ENCODE measurements around the gene SIGLEC8. TPM values are rescaled to one million over a fixed set of nuclear protein-coding genes. Genes with fewer than 3 reads are reported as not detected.

The SIGLEC8 gene
- total and polyA plus RNA-seq, 8 donors = 0.04 to 0.99 (median 0.47) TPM; not detected in 4

DNA sequence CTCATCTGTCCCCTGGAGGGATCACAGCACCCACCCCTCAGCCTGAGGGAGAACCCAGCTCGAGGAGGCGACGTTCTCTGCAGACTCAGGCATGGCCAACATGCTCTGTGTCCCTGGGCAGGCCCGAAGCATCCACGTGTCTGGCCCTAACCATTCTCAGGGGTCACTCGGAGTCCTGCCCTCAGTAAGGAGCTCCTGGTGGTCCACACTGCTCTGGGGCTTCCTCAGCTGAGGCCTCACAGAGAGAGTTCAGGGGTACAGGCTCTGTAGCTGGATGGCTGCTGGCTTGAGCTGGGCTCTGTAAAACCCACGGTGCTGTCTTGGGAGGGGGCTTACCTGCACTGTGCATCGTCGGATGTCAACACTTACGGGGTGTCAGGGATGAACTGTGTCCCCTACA, 4.4 kb upstream of the SIGLEC8 start:
- Histone ChIP-seq H3K4me3 (no peak overlapping the region), H3K4me1 (peaks cover 0 to 39% of the 10 kb centered on the region in 2 donors), H3K36me3 (no peaks in the 10 kb centered on the region), H3K9me3 (no peaks in the 10 kb centered on the region), H3K27ac (peak overlapping the region in 1 of 2 donors; percentile 57), H3K27me3 (peaks cover 0 to 52% of the 10 kb centered on the region in 2 donors)
- no peak for ATAC-seq
- no peak for DNase-seq
- intact Hi-C loops (cut with DNase I) = no loop called here
- TF ChIP-seq, protein P1, sequence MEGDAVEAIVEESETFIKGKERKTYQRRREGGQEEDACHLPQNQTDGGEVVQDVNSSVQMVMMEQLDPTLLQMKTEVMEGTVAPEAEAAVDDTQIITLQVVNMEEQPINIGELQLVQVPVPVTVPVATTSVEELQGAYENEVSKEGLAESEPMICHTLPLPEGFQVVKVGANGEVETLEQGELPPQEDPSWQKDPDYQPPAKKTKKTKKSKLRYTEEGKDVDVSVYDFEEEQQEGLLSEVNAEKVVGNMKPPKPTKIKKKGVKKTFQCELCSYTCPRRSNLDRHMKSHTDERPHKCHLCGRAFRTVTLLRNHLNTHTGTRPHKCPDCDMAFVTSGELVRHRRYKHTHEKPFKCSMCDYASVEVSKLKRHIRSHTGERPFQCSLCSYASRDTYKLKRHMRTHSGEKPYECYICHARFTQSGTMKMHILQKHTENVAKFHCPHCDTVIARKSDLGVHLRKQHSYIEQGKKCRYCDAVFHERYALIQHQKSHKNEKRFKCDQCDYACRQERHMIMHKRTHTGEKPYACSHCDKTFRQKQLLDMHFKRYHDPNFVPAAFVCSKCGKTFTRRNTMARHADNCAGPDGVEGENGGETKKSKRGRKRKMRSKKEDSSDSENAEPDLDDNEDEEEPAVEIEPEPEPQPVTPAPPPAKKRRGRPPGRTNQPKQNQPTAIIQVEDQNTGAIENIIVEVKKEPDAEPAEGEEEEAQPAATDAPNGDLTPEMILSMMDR (IDR thresholded peaks at IDR 0.05) = no peak

DNA sequence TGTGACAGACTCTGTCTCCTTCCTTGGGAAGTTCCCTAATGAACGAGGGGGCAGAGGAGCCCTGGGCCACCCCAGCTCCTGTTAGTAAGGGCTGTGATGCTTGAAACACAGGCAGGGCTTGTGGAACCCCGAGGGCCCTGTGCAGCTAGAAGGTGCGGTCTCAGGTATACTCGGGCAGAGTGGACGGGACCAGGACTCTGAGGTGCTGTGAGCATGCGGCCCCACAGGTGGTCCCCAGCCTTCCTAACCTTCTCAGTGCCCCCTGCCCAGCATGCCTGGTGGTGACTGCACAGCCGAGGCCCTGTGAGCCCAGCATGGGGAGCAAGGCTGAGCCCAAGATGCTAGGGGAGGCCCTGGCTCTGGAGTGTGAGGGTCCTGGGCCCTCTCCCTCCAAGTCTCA, 4.0 kb upstream of the SIGLEC8 start:
- intact Hi-C loops (cut with DNase I) = no loop called here
- Histone ChIP-seq H3K36me3 (no peaks in the 10 kb centered on the region), H3K4me1 (peaks cover 0 to 35% of the 10 kb centered on the region in 2 donors), H3K27ac (peak overlapping the region in 1 of 2 donors; percentile 57), H3K4me3 (no peak overlapping the region), H3K9me3 (no peaks in the 10 kb centered on the region), H3K27me3 (peaks cover 0 to 56% of the 10 kb centered on the region in 2 donors)
- DNase-seq = no peak
- TF ChIP-seq, protein P1 (IDR thresholded peaks at IDR 0.05) = no peak
- no peak for ATAC-seq

DNA sequence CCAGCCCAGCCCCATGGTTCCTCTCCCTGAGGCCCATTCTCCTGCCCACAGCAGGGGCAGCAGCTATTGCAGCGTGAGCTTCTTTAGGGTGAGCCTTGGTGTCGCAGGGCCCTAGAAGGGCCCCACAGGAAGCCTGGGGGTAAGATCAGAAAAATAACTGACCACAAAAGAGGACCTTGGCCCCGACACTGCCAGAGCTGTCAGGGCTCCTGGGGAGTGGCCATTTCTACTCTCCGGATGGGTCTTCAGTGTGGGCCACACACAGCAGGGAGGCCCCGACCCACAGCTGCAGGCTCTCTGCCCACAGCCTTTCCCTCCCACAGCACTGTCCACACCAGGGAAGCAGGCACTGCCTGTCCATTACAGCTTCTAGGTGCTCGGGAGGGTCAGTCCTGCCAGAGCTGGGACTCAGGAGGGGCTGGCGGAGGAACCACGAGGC, 3.5 kb upstream of the SIGLEC8 start:
- no peaks in the 10 kb centered on the region for H3K36me3 ChIP-seq
- H3K27ac ChIP-seq = peak overlapping the region in 1 of 2 donors; percentile 57
- ATAC-seq = peak; percentile 51
- no peaks in the 10 kb centered on the region for H3K9me3 ChIP-seq
- intact Hi-C loops (cut with DNase I) = no loop called here
- peaks cover 0 to 58% of the 10 kb centered on the region in 2 donors for H3K27me3 ChIP-seq
- TF ChIP-seq, protein P1 (IDR thresholded peaks at IDR 0.05) = no peak
- peaks cover 0 to 31% of the 10 kb centered on the region in 2 donors for H3K4me1 ChIP-seq
- peak in 1 of 4 donors; percentile 71 for DNase-seq
- H3K4me3 ChIP-seq = no peak overlapping the region

DNA sequence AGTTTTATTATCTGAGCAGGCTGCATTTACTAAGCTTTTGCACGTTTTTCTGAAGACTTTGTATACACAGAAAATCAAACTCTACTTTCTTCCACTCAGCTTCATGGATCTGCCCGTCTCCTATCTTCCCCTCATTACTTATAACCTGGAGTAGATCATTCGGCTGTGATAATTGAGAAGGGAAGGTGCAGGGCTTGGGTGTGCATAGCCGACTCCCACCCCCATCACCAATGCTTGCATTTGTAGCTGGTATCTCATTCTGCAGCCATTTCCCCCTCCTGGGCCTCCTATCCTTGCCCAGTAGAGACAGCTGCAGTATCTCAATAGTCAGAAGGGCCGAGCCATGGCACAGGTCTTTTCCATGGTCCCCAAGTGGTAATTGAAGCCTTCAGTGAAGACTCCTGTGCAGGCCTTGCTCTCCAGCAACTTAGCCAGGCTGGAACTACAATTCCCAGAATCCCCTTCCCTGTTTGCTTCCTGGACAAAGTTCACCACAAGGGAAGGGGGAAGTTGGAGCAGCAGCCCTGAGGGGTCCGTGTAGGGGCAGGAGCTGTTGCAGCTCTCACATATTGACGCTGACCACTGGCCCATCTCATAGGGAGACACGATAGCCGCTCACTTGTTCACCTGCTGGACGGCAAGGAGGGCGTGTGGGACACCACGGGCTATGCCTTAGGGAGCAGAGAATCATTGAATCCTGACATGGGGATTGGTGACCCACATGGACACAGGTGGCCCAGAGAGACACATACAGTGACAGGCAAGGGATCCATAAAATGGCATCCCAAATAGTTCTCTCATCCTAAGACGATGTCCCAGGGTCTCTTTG, 2.1 kb upstream of the SIGLEC8 start:
- Histone ChIP-seq H3K9me3 (no peaks in the 10 kb centered on the region), H3K27me3 (peaks cover 0 to 57% of the 10 kb centered on the region in 2 donors), H3K36me3 (no peaks in the 10 kb centered on the region), H3K27ac (peak overlapping the region in 1 of 2 donors; percentile 13), H3K4me1 (peaks cover 0 to 31% of the 10 kb centered on the region in 2 donors), H3K4me3 (peak overlapping the region in 1 of 2 donors; percentile 7)
- TF ChIP-seq, protein P1 (IDR thresholded peaks at IDR 0.05) = no peak
- DNase-seq (no peak), ATAC-seq (no peak)
- intact Hi-C loops (cut with DNase I) = no loop called here

DNA sequence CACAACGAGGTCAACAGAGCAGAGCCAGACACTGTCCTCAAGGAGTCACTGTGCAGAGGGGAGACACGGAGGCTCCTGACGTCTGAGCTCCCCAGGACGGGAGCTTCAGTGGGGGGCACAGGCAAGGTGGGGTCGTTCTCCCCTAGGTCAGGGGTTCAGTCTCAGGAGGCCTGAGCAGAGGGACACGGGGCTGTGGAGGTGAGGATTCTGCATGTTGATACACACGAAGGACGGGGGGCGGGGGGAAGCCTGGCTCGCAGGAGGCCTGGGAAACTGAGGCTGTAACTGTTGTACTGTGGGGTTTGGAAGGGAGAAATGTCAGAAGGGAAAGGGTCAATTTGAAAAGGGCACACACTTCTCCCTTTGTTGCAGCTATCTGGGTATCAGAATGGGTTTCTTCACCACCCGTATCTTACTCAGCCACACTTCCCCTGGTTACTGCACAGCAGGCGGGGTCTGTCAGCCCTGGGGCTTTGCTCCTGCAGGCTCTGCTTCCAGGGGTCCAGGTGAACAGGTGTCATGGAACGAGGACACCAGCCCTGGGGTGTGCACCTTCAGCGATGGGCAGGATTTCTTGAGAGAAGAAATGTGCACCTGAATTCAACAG, 748 bp upstream of the SIGLEC8 start:
- Histone ChIP-seq H3K9me3 (no peaks in the 10 kb centered on the region), H3K27me3 (peaks cover 0 to 62% of the 10 kb centered on the region in 2 donors), H3K4me1 (peaks cover 0 to 31% of the 10 kb centered on the region in 2 donors), H3K27ac (no peak overlapping the region), H3K4me3 (no peak overlapping the region), H3K36me3 (no peaks in the 10 kb centered on the region)
- ATAC-seq (no peak), DNase-seq (no peak)
- intact Hi-C loops (cut with DNase I) = no loop called here
- TF ChIP-seq, protein P1 (IDR thresholded peaks at IDR 0.05) = no peak

Data from left lung (tissue), 10 donors.